Epithelial cell of esophagus (primary cell): Measurements from ENCODE around the gene LRRC4B.

Experiments used
- DNase-seq: peaks from one replicate; pipeline ENCODE4 v3.0.0; 2010; ENCODE audit warnings: low read depth
- H3K4me3 ChIP-seq: 2 replicates; pipeline ENCODE4 v1.5.1; 2011; ENCODE audit warnings: mild to moderate bottlenecking, low read length, control low read depth
- CTCF ChIP-seq: IDR thresholded peaks from 2 replicates; pipeline ENCODE4 v1.5.1; 2011; ENCODE audit warnings: low read depth, mild to moderate bottlenecking, low read length, control low read depth, inconsistent platforms; ENCODE audit not compliant: insufficient read depth; ENCODE audit errors: missing control alignments

LRRC4B gene

DNA sequence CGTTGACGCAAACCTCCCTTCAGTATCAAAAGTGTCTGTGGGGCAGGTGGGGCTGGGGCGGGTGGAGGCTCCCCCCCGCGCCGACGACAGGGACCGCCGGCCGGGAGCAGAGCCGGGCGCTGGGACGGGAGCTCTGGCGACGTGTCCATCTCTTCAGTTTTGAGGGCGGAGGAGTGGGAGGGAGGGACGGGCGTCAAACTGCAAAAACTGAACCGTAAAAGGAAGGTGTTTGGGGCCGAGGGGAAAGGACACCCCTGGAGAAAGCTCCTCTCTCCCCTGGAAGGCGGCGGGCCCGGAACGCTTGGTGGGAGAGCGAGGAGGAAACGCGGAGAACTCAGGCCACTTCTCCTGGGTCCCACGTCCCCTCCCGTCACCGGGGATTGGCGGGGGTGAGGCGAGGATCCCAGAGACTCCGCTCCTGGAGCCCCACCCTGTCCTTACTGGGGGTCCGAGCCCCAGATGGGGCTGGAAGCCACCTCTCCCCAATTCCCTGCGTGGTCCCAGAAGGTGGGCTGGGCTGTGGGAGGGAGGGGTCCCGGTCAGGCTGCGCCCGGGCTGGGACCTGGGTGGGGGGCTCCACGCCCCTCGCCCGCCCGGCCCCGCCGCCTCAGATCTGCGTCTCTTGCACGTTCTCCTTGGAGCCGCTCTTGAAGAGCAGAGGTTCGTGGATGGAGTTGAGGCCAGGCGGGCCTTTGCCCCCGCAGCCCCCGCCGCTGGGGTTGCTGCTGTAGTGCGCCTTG, 51.1 kb downstream of the LRRC4B start:
- no peak for TF ChIP-seq CTCF
- DNase-seq, result no peak
- no peak overlapping the region for H3K4me3 ChIP-seq

DNA sequence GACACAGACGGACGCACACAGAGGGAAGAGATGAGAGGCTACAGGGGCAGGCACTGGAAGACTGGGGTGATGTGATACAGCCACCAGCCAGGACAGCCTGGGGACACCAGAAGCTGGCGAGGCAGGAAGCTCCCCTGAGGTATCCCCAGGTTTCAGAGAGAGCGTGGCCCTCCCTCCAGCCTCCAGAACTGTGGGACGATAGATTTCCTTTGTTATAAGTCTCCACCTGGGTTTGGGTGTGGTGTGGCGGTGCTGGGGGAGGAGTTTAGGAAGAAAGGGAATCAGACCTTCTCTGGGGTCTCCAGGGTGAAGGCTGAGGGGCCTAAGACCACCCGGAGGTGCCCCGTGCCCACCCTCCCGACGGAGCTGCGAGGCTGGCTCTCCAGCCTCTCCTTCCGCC, 51.8 kb downstream of the LRRC4B start:
- DNase-seq, result no peak
- no peak for TF ChIP-seq CTCF
- H3K4me3 ChIP-seq, result no peak overlapping the region

GRCh38 chr19:50515168-50515561, 53.1 kb downstream of the LRRC4B start:
- H3K4me3 ChIP-seq, result no peak overlapping the region
- no peak for TF ChIP-seq CTCF
- no peak for DNase-seq

GRCh38 chr19:50514346-50515167, 53.7 kb downstream of the LRRC4B start:
- no peak for TF ChIP-seq CTCF
- DNase-seq, result no peak
- H3K4me3 ChIP-seq, result no peak overlapping the region

DNA sequence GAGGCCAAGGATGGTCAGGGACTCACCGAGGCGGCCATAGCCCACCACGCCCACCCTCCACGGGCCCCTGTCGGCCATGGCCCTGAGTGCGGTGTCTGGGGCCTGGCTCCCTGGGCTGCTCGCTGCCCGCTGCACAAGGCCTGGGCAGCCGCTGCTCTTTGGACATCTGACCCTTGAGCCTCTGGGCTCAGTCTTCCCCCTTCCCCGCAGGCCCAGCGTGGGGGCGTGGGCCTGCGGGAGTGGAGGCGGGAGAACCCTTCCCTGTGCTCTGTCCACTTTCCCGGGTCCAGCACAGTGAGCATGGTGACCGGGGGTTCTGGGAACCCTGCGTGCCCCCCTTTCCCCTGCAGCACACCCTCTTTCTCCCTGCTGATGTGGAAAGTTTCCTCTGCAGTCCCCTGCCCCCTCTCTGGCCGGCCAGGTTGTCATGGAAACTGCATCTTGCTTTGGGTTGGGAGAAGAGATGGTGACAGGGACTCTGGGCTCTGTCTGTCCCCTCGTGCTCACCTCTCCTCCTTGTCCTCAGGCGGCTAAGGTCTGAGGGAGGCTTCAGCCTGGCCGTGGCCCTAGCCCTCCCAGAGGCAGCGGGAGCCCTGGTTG, 54.4 kb downstream of the LRRC4B start, which contains the start of gene ASPDH:
ASPDH (minus strand) TSS at position 168 of the 600 bp plus-strand sequence; CDS start at position 78, 90 bp downstream.
- H3K4me3 ChIP-seq, result no peak within 1 kb of the TSS
- no peak for TF ChIP-seq CTCF

GRCh38 chr19:50512999-50513745, 55.1 kb downstream of the LRRC4B start:
- no peak for TF ChIP-seq CTCF
- no peak for DNase-seq

More for the DNA sequence above, 54.4 kb downstream of the LRRC4B start, which contains the start of gene ASPDH:
- no peak for DNase-seq

More at GRCh38 chr19:50512999-50513745, 55.1 kb downstream of the LRRC4B start:
- H3K4me3 ChIP-seq, result no peak overlapping the region
